Thyroid gland (tissue), 4 donors: ENCODE results near the gene C1orf94. TPM values are rescaled to one million over a fixed set of nuclear protein-coding genes. Genes with fewer than 3 reads are reported as not detected.

Experiments
- DNase-seq, 2 donors: peaks; one replicate each; pipeline ENCODE4 v3.0.0-alpha.2; 2019
- H3K27ac ChIP-seq, 3 donors: fragments of 200-600 bp; sonication (generic); 1 replicate in 2 of 3; 2 replicates in 1 of 3; pipeline ENCODE4 v1.5.1; 2016 to 2019; ENCODE audit warnings: mild to moderate bottlenecking in 1 of 3, moderate library complexity in 1 of 3
- H3K27me3 ChIP-seq: fragments of 200-600 bp; sonication (generic); one replicate; pipeline ENCODE4 v1.5.1; 2019
- H3K36me3 ChIP-seq, 2 donors: fragments of 200-600 bp; sonication (generic); one replicate each; pipeline ENCODE4 v1.5.1; 2016 to 2019
- H3K4me1 ChIP-seq, 2 donors: fragments of 200-600 bp; sonication (generic); one replicate each; pipeline ENCODE4 v1.5.1; 2017 to 2019
- H3K4me3 ChIP-seq, 3 donors: fragments of 200-600 bp; sonication (generic); replicated peaks in 1 of 3; 1 replicate in 2 of 3; 2 replicates in 1 of 3; pipeline ENCODE4 v1.5.1; 2016; ENCODE audit warnings: mild to moderate bottlenecking in 1 of 3
- H3K9me3 ChIP-seq: fragments of 200-600 bp; sonication (generic); one replicate; pipeline ENCODE4 v1.5.1; 2017
- POLR2A ChIP-seq, 2 donors: fragments of 450-650 bp; IDR thresholded peaks; one replicate each; pipeline ENCODE4 v1.6.1; 2017; ENCODE audit warnings: antibody characterized with exemption in 2 of 2, mild to moderate bottlenecking in 2 of 2, moderate library complexity in 1 of 2
- WGBS, 2 donors: methylation state at CpG; one replicate each; pipeline ENCODE4 v1.1.5; 2017; 5-methylcytosine and 5-hydroxymethylcytosine counted together
- intact Hi-C: fragments of 100-400 bp; cut with DNase I; formaldehyde crosslinking; loops from one replicate; pipeline ENCODE4 v1.15.1; 2023
- total RNA-seq, 4 donors: library from RNA; depleted of rRNA; stranded (reverse); fragments of >200 nt; gene quantifications; one replicate each; pipeline ENCODE4 v1.2.3, GENCODE V29; 2016
- TF ChIP-seq, protein P1 (sequence below), 6 experiments: fragments of 200-600 bp in 3 of 6; fragments of 450-650 bp in 3 of 6; sonication (generic) in 3 of 6; IDR thresholded peaks; one replicate each; pipeline ENCODE4 v1.5.1; 2016 to 2019; ENCODE audit warnings: antibody characterized with exemption in 6 of 6, mild to moderate bottlenecking in 2 of 6, inconsistent platforms in 1 of 6, moderate library complexity in 1 of 6

C1orf94 gene
- total RNA-seq, 4 donors from 2014 or later = not detected

DNA sequence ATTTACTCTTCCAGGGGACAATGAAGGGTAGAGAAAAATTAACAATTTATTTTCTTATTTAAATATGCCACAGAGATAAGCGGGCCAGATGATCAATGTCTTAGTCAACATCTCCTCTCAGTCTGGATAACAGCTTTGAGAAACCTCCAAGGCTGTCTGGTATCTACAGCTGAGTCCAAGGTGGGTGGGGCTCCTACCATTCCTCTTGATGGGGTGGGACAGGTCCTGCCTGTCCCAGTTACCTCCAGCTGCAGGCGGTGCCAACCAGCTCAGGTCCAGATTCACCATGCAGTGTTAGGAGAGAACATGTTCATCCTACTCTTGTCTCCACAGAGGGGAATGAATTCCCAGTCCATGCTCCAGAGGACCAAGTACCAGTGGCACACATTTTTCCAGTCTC lies 32.7 kb upstream of the C1orf94 start:
- intact Hi-C loops = no loop called here
- no peak for DNase-seq
- no peak for TF ChIP-seq POLR2A (IDR thresholded peaks at IDR 0.05)
- TF ChIP-seq, protein P1, sequence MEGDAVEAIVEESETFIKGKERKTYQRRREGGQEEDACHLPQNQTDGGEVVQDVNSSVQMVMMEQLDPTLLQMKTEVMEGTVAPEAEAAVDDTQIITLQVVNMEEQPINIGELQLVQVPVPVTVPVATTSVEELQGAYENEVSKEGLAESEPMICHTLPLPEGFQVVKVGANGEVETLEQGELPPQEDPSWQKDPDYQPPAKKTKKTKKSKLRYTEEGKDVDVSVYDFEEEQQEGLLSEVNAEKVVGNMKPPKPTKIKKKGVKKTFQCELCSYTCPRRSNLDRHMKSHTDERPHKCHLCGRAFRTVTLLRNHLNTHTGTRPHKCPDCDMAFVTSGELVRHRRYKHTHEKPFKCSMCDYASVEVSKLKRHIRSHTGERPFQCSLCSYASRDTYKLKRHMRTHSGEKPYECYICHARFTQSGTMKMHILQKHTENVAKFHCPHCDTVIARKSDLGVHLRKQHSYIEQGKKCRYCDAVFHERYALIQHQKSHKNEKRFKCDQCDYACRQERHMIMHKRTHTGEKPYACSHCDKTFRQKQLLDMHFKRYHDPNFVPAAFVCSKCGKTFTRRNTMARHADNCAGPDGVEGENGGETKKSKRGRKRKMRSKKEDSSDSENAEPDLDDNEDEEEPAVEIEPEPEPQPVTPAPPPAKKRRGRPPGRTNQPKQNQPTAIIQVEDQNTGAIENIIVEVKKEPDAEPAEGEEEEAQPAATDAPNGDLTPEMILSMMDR (IDR thresholded peaks at IDR 0.05) = no peak
- H3K36me3 ChIP-seq = no peaks in the 10 kb centered on the region
- WGBS, 2 donors = 93% methylated on average over 2 of the region's 2 CpGs
- no peak overlapping the region for H3K4me3 ChIP-seq
- H3K27ac ChIP-seq = no peak overlapping the region
- no peaks in the 10 kb centered on the region for H3K27me3 ChIP-seq
- H3K9me3 ChIP-seq = no peaks in the 10 kb centered on the region
- no peaks in the 10 kb centered on the region for H3K4me1 ChIP-seq

DNA sequence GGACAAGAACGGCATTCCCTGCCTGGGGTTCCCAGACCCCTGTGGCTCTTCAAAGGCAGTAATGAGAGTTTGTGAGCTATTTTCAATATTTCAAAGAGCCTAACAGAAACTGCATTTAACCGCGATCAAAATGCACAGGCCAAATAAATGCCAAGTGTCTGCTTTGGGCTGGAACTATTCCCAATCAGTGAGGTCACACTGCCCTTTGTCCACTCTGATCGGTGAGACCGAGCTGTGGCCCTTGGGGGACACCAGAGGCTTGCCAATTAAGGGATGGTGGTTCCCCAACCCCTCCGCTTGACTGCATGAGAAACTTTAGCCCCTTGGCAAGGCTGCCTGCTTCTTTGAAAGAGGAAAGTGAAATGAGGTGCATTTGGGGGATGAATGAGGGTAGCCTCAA lies 31.9 kb upstream of the C1orf94 start:
- no peaks in the 10 kb centered on the region for H3K4me1 ChIP-seq
- WGBS, 2 donors = 78 to 81% methylated on average over 6 of the region's 6 CpGs
- H3K27ac ChIP-seq = no peak overlapping the region
- no peak overlapping the region for H3K4me3 ChIP-seq
- intact Hi-C loops = no loop called here
- TF ChIP-seq, protein P1 (IDR thresholded peaks at IDR 0.05) = no peak
- no peak for TF ChIP-seq POLR2A (IDR thresholded peaks at IDR 0.05)
- no peaks in the 10 kb centered on the region for H3K9me3 ChIP-seq
- DNase-seq = no peak
- no peaks in the 10 kb centered on the region for H3K27me3 ChIP-seq
- H3K36me3 ChIP-seq = no peaks in the 10 kb centered on the region

DNA sequence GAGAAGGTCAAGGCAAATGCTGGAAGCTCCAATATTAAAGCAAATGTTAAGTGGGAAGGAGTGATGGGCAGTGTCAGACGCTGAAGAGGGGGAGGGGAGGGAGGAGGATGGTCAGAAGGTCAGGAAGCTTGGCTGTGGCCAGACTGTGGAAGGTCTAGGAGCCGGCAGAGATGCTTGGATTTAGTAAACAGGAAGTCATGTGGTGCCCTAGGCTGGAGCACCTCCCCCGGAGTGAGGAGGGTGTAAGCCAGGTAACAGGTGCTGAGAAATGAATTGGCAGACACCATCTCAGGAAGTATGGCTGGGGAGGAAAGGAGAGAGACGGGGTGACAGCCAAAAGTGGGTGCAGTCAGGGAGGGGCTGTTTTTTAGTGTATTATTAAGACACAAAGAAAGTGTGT lies 29.4 kb upstream of the C1orf94 start:
- WGBS, 2 donors = 14 to 20% methylated on average over 4 of the region's 4 CpGs

DNA sequence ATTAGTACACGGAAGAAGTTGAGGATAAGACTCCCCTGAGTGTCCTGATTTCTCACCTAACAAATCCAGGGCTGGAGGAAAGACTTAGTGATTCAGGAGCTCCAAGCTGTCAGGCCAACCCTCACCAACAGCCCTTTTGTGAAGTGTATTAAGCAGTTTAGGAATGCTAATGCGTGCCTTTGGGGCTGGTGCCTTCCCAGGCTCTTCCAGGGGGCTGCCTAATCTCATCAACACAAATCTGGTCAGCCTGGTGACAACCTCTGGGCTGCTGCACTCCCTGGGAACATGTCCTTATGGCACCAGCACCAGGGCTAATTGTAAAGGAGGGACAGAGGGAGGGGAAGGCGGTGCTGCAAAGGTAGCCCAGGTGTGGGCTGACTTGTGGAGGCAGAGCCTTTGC lies 27.2 kb upstream of the C1orf94 start:
- TF ChIP-seq, protein P1 (IDR thresholded peaks at IDR 0.05) = no peak
- TF ChIP-seq POLR2A (IDR thresholded peaks at IDR 0.05) = no peak
- H3K9me3 ChIP-seq = no peaks in the 10 kb centered on the region
- intact Hi-C loops = no loop called here
- no peak overlapping the region for H3K4me3 ChIP-seq
- DNase-seq = no peak
- no peak overlapping the region for H3K27ac ChIP-seq
- 34 to 42% methylated on average over 3 of the region's 3 CpGs for WGBS, 2 donors
- H3K4me1 ChIP-seq = no peaks in the 10 kb centered on the region
- no peaks in the 10 kb centered on the region for H3K27me3 ChIP-seq
- no peaks in the 10 kb centered on the region for H3K36me3 ChIP-seq

More for the DNA sequence above, 29.4 kb upstream of the C1orf94 start:
- Histone ChIP-seq H3K27ac (no peak overlapping the region), H3K9me3 (no peaks in the 10 kb centered on the region), H3K4me3 (no peak overlapping the region), H3K27me3 (no peaks in the 10 kb centered on the region), H3K36me3 (no peaks in the 10 kb centered on the region), H3K4me1 (no peaks in the 10 kb centered on the region)
- intact Hi-C loops = no loop called here
- no peak for TF ChIP-seq POLR2A (IDR thresholded peaks at IDR 0.05)
- TF ChIP-seq, protein P1 (IDR thresholded peaks at IDR 0.05) = no peak
- no peak for DNase-seq

DNA sequence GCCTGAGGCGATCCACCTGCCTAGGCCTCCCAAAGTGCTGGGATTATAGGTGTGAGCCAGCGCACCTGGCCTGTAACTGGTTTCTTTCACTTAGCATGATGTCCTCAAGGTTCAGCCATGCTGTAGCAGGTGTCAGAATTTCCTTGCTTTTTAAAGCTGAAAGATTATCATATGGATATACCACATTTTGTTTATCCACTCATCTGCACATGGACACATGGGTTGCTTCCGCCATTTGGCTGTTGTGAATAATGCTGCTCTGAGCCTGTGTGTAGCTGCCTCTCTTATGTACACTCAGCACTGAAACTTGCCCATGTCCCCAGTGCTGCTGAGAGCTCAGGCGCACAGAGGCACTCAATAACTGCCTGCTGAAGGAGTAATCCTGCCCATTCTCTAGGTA lies 23.5 kb upstream of the C1orf94 start:
- intact Hi-C loops = no loop called here
- no peak for DNase-seq
- Histone ChIP-seq H3K9me3 (no peaks in the 10 kb centered on the region), H3K36me3 (no peaks in the 10 kb centered on the region), H3K27me3 (no peaks in the 10 kb centered on the region), H3K4me3 (no peak overlapping the region), H3K27ac (no peak overlapping the region), H3K4me1 (no peaks in the 10 kb centered on the region)
- TF ChIP-seq, protein P1 (IDR thresholded peaks at IDR 0.05) = no peak
- TF ChIP-seq POLR2A (IDR thresholded peaks at IDR 0.05) = no peak
- 96 to 98% methylated on average over 4 of the region's 4 CpGs for WGBS, 2 donors
